ENCODE data around the gene CRISPLD2. TPM values are rescaled to one million over a fixed set of nuclear protein-coding genes. Genes with fewer than 3 reads are reported as not detected.

The CRISPLD2 gene
- polyA plus RNA-seq, 1 experiment: 103 TPM

DNA sequence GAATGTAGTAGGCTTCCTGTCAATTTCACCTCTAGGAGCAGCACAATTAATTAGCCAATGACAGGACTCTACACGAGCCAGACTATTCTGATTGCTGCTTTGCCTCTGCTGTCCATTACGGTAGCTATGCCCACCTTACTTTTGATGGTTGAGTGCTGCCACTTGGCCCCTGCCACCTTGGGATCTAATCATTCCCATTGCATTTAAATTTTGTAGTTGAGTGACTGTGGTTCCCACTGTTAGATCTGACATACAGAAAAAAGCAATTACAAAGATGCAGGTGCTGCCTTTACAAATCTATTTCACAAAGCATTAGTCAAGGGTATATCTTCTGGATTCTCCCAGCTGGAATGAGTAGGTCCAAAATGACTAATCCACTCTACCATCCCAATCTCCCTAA is 39.9 kb downstream of the CRISPLD2 start:
- CTCF ChIA-PET: no interaction called here
- no peak for DNase-seq (ENCODE audit: low read depth, low spot score)
- Histone ChIP-seq H3K27ac (ENCODE audit: low read depth, low read length) (no peak overlapping the region), H3K9me3 (ENCODE audit: control insufficient read depth, insufficient read depth, low read length) (peaks cover 16% of the 10 kb centered on the region), H3K27me3 (ENCODE audit: control insufficient read depth, insufficient read depth, low read length) (no peaks in the 10 kb centered on the region), H3K4me3 (ENCODE audit: low read depth, low read length) (no peak overlapping the region)
- POLR2A ChIA-PET: no interaction called here
- TF ChIP-seq, protein P1, sequence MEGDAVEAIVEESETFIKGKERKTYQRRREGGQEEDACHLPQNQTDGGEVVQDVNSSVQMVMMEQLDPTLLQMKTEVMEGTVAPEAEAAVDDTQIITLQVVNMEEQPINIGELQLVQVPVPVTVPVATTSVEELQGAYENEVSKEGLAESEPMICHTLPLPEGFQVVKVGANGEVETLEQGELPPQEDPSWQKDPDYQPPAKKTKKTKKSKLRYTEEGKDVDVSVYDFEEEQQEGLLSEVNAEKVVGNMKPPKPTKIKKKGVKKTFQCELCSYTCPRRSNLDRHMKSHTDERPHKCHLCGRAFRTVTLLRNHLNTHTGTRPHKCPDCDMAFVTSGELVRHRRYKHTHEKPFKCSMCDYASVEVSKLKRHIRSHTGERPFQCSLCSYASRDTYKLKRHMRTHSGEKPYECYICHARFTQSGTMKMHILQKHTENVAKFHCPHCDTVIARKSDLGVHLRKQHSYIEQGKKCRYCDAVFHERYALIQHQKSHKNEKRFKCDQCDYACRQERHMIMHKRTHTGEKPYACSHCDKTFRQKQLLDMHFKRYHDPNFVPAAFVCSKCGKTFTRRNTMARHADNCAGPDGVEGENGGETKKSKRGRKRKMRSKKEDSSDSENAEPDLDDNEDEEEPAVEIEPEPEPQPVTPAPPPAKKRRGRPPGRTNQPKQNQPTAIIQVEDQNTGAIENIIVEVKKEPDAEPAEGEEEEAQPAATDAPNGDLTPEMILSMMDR (IDR thresholded peaks at IDR 0.05; ENCODE audit: low read depth, low read length): no peak

DNA sequence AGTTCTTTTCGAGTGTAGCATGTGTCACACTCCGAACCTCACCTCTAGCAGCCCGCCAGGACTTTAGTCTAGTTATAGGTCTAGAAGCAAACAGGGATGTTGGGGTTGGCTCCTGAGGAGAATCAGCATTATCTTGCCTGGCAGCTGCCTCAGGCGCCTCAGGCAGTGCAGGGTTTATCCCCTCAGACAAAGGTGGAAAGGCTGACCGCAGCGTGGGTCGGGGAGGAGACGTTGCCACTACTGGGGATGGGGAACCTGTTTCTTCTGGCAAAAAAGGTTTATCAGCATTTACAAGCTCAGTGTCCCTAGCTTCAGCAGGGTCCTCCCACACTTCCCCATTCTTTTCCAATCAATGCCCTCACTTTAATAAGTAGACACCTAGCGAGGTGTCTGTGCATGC is 40.6 kb downstream of the CRISPLD2 start:
- POLR2A ChIA-PET: no interaction called here
- DNase-seq (ENCODE audit: low read depth, low spot score): no peak

DNA sequence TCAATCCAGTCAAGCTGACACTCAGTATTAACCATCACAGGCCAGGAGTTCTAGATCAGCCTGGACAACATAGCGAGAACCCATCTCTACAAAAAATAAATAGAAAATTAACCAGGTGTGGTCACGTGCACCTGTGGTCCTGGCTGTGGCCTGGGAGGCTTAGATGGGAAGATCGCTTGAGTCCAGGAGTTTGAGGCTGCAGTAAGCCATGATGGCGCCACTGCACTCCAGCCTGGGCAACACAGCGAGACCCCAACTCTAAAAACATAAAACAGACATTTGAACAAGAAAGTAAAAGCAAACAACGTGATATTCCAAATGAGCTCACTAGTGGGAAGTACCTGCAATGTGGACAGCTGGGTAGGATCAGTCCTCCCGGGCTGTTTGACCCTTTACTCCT is 41.9 kb downstream of the CRISPLD2 start:
- Histone ChIP-seq H3K27ac (ENCODE audit: low read depth, low read length) (no peak overlapping the region), H3K27me3 (ENCODE audit: control insufficient read depth, insufficient read depth, low read length) (no peaks in the 10 kb centered on the region), H3K4me3 (ENCODE audit: low read depth, low read length) (no peak overlapping the region), H3K9me3 (ENCODE audit: control insufficient read depth, insufficient read depth, low read length) (peaks cover 16% of the 10 kb centered on the region)
- no peak for DNase-seq (ENCODE audit: low read depth, low spot score)
- CTCF ChIA-PET: interaction anchor here (2.0 kb wide), 1 partner anchor 107 kb away, joined by 7 read pairs; no protein-coding TSS in a partner anchor
- TF ChIP-seq, protein P1 (IDR thresholded peaks at IDR 0.05; ENCODE audit: low read depth, low read length): no peak
- POLR2A ChIA-PET: no interaction called here

More for the DNA sequence above, 40.6 kb downstream of the CRISPLD2 start:
- CTCF ChIA-PET: interaction anchor here (2.0 kb wide), 1 partner anchor 106 kb away, joined by 7 read pairs; no protein-coding TSS in a partner anchor
- Histone ChIP-seq H3K27ac (ENCODE audit: low read depth, low read length) (no peak overlapping the region), H3K9me3 (ENCODE audit: control insufficient read depth, insufficient read depth, low read length) (peaks cover 16% of the 10 kb centered on the region), H3K4me3 (ENCODE audit: low read depth, low read length) (no peak overlapping the region), H3K27me3 (ENCODE audit: control insufficient read depth, insufficient read depth, low read length) (no peaks in the 10 kb centered on the region)
- TF ChIP-seq, protein P1 (IDR thresholded peaks at IDR 0.05; ENCODE audit: low read depth, low read length): no peak

DNA sequence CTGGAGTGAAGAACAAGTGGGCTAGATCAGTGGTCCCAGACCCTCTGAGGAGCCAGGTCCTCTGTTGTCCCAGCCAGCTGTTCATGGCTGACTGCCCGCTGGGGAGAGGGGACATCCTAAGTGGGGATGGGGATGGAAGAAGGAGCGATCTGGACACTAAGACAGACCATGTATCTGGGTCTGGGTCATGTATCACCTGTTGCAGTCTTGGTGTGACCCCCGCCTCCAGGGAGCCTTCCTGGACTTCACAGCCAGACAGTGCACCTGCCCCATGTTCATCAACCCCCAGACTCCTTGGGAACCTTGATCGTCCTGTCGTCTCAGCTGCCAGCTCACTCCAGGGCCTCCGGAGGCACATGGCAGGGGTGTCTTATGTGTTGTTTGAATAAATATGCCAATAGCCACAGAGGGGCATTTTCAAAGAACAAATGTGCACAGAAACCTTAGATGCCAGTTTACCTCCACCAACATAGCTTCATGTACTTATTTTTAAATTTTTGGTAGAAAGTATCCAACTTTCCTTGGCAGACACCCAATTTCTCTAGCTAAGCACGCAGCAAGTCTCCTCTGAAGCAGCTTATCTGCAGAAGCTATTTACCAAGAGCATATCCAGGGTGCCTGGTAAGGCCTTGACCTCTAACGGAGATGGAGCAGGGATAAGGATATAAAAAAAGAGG is 43.2 kb downstream of the CRISPLD2 start:
- CTCF ChIA-PET: interaction anchor here (0.6 to 1.0 kb wide), 2 partner anchors 108 to 109 kb away, joined by 3 read pairs; no protein-coding TSS in a partner anchor
- no peak for DNase-seq (ENCODE audit: low read depth, low spot score)
- POLR2A ChIA-PET: no interaction called here
- TF ChIP-seq, protein P1 (IDR thresholded peaks at IDR 0.05; ENCODE audit: low read depth, low read length): no peak
- no peak overlapping the region for H3K27ac ChIP-seq (ENCODE audit: low read depth, low read length)
- no peaks in the 10 kb centered on the region for H3K27me3 ChIP-seq (ENCODE audit: control insufficient read depth, insufficient read depth, low read length)
- H3K9me3 ChIP-seq (ENCODE audit: control insufficient read depth, insufficient read depth, low read length): peaks cover 16% of the 10 kb centered on the region
- H3K4me3 ChIP-seq (ENCODE audit: low read depth, low read length): no peak overlapping the region

DNA sequence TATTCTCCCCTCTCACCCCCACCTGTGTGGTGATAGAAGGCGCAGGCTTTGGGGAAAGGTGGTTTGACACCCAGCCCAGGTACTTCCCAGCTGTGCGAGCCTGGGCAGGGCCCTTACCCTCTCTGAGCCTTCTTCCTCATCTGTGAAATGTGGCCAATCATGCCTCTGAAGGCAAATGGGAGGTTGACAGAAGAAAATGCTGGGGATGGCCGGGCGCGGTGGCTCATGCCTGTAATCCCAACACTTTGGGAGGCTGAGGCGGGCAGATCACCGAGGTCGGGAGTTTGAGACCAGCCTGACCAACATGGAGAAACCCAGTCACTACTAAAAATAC is 43.7 kb downstream of the CRISPLD2 start:
- POLR2A ChIA-PET: interaction anchor here (0.6 kb wide), 1 partner anchor 857 kb away, joined by 3 read pairs; no protein-coding TSS in a partner anchor

More for the DNA sequence above, 43.7 kb downstream of the CRISPLD2 start:
- CTCF ChIA-PET: interaction anchor here (0.6 to 1.0 kb wide), 2 partner anchors 109 kb away, joined by 3 read pairs; no protein-coding TSS in a partner anchor
- peaks cover 16% of the 10 kb centered on the region for H3K9me3 ChIP-seq (ENCODE audit: control insufficient read depth, insufficient read depth, low read length)
- TF ChIP-seq, protein P1 (IDR thresholded peaks at IDR 0.05; ENCODE audit: low read depth, low read length): no peak
- no peak overlapping the region for H3K27ac ChIP-seq (ENCODE audit: low read depth, low read length)
- H3K4me3 ChIP-seq (ENCODE audit: low read depth, low read length): no peak overlapping the region
- no peaks in the 10 kb centered on the region for H3K27me3 ChIP-seq (ENCODE audit: control insufficient read depth, insufficient read depth, low read length)
- no peak for DNase-seq (ENCODE audit: low read depth, low spot score)

Data from AG04450 (cell line).